NCI-H2107 (cell line): Measurements from ENCODE around the gene LHFPL2.

ENCODE experiments used
- DNase-seq: peaks from one replicate; lab custom pipeline; 2025; lab: John Stamatoyannopoulos, UW

Gene LHFPL2

GRCh38 chr5:78544561-78545201 lies 103.9 kb downstream of the LHFPL2 start:
- no peak for DNase-seq

GRCh38 chr5:78543916-78544315 lies 104.7 kb downstream of the LHFPL2 start:
- no peak for DNase-seq

DNA sequence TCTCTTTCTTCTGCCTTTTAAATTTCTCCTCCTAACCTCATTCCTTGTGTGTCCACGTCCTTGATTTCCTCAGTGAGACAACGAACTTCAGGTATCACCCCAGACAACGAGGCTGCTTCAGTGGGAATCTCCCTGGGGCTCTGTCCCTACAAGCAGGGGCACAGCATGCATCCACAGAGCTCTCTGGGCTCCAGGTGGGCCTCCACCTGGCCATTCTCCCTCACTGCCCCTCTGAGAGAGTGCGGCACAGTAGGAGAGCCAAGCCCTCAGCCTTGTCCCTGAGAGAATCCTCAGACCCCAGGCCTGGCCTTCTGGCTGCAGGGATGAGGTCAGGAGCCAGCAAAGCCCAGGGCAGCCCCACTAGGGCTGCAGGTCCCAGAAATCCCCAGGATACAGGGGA lies 105.3 kb downstream of the LHFPL2 start:
- no peak for DNase-seq

- no peak for DNase-seq
Observed at GRCh38 chr5:78542321-78542840, 106.2 kb downstream of the LHFPL2 start.

DNA sequence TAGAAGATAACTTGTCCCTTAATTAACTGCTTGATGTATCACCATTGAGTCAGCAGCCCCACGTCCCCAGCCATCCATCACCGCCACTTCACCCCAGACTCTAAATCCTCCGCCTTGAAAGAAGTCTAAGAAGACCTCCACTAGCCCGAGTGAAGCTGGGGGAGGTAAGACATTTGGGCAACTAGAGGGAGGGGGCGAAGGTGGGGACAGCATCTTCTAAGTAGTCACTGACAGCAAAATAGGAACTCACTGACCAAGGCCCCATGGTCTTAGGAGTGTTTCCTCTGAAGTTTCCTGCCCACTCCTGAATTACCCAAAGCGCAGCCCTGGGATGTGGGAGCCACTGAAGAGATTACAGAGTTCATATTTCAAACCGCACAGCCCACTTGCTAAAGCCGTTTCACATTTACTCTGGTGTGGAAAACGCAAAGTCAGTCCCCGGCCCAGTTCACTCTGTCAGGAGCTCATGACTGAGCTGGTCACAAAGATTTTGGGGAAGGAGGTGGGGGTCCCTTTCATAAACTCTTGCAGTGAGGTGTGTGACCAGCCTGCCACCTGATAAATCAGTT lies 107.4 kb downstream of the LHFPL2 start:
- no peak for DNase-seq

GRCh38 chr5:78540335-78541085 lies 108.1 kb downstream of the LHFPL2 start:
- DNase-seq, result no peak

DNA sequence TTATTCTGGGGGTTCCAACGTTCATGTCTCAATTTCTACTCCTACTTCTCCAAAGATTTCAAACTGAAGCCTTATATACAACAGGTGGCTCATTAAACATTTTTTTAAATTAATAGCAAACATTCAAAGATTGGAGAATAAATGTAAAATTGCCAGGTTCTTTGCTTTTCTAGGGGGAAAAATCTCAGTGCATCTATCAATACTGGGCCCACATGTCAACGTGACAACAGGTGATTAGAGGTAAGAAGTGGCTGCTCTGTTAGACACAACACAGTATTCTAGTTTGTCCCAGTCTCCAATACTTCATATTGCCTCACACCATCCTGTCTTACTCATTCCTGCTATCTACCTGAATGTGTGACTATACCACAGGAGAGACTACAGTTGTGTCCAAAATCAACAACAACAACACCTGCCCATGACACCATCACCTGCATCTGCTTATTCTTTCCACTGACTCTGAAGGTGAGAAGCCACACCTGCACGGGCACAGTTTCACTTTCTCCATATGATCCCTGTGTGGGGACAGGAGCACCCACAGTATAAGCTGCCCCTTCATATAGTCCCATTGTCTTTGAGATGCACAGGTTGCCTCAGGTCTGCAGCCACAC lies 110.2 kb downstream of the LHFPL2 start:
- DNase-seq, result no peak

DNA sequence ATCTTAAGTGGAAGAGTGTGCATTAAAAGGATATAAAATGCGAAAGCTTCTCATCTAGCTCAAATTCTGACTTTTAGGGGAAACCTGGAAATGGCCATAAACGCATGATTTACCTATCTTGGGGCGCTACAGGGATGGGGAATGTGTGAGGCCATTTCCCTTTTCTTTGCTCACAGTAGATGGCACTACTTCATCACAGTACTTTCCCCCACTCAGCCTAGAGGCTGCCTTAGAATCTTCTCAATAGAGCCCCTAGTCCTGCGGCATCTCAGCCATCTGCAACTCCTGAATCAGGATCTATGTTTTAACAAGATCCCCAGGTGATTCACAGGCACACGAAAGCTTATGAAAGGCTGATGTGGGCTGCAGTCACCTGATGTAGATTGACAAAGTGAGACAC lies 110.8 kb downstream of the LHFPL2 start:
- DNase-seq, result no peak

- DNase-seq, result no peak
Observed at GRCh38 chr5:78537411-78537810, 111.2 kb downstream of the LHFPL2 start.

GRCh38 chr5:78536661-78537196 lies 111.8 kb downstream of the LHFPL2 start:
- no peak for DNase-seq

- DNase-seq, result no peak
Observed at GRCh38 chr5:78534905-78535200, 113.7 kb downstream of the LHFPL2 start.

DNA sequence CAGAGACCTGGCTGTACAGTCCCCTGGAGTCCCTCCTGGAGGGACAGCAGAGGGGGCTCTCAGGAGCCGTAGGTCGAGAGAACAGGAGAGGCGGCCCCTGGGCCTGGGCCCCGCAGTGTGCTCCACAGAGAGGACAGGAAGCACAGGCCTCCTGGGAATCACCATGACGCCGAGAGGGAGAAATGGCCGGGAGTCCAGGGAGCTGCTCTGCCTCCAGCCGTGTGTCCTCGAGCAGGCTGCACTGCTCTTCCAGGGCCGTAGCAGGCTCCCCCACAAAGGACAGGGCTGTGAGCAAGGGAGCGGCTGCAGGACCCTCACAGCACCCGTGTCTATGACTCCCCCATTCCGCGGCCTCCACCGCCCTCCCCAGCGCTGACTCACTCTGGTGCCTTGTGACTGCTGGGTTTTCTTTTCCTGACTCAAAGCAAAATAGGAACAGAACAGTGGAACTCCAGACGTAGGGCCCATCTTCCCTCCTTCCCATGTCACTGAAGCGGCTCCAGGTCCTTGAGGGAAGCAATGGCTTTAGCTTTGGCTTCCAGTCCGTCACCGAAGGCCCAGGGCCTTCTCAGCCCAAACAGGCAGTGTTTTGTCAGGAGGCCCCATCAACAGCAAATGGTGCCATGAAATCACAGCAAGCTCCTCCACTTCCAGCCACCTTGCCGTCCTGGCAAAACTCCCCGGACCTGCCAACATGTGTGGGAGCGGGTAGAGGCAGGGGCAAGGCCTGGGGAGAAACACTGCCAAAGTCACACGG lies 114.2 kb downstream of the LHFPL2 start:
- no peak for DNase-seq

DNA sequence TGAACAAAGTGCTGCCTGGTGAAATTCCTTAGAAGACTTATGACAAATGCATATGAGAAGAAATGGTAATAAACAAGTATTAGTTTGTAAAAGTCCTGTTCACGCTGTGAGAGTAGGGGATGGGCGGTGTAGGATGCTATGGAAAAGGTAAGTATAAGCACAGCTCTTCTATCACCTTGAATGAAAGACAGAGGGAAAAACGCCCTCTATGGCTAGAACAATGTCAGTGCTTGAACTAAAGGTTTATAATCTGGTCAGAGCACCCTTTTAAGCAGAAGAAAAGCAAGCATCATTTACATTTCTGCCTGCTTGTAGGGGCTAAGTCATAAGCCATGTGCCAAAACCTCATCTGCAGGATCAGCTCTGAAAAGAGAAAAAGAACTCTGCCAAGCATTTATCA lies 115.2 kb downstream of the LHFPL2 start:
- no peak for DNase-seq

DNA sequence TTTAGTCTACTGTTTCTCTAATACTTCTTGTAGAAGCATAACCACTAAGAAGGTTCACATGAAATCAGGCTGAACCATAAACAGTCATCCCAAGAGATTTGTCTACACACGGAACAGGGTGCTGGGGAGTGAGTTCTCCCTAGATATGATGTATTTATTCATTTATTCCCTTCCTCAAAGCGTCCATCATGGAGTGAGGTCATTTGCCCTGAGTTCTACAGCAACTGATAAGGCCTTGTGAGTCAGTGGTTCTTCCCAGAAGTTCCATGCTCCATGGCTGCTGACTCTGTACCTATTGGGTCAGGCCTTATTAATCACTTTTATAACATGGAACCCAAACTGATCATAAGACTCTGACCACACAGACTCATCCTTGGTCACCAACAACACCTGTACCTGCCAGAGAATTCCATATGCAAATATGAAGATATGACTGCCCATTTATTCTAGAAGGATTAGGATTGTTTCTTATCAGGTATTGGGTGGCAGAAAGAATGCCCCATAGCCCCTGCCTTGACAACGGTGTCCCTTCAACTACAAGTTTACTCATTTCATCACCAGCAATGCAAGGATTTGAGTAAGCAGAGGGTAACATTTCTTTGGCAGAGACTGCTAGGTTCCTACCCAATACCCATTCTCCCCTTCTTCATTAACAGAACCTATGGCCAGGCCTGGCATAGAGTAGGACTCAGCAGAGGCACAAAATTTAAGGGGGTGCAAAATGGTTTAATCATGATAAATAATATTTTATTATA lies 118.1 kb downstream of the LHFPL2 start:
- DNase-seq, result no peak

DNA sequence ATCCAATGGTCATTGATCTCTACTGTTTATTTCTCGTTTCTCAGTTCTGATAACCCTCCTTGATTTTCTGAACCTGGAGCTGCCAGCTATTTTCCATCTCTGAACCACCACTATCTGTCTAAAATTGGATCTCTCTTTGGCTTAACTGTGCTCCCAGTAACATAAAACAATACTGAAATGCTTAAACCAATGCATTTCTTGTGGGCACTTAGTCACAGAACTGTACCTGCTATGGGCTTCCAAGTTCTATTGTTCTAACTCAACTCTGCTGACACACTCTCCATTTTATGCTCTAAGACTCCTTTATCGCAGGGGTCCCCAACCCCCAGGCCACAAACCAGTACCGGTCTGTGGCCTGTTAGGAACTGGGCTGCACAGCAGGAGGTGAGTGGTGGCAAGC lies 120.6 kb downstream of the LHFPL2 start:
- no peak for DNase-seq

DNA sequence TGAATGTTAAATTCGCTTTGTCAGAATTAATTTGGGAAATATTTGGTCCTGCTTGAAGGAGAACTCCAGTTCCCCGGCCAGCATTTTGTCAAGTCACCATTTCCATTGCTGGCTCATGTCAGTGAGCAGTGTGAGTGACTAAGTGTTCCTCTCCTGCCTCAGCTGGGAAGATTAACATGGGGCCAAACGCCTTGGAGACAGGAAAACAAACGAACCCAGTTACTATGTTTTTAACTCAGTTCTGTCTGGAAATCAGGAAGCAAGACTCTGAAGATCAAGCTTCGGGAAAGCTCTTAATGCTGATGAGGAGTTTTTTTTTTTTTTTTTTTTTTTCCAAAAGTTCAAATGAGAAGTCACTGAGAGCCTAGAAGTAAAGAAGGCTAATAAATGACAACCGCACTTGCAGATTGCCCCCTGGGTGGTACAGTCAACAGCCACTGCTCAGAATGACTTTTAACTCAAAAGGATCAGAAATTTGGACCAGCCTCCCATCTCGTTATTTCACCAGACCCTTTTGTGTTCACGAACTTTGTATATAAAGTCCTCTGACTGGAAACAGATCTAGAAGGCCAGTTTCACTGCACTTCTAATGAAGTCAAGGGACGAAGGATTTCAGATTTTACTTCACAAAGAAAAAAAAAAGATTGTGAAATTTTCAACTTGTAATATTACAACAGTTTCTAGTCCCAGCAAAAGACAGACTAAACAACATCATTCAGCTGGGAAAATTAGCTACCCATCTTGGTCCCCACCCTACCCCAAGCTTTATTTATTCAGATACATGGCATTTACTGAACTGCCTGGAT lies 121.3 kb downstream of the LHFPL2 start:
- no peak for DNase-seq

DNA sequence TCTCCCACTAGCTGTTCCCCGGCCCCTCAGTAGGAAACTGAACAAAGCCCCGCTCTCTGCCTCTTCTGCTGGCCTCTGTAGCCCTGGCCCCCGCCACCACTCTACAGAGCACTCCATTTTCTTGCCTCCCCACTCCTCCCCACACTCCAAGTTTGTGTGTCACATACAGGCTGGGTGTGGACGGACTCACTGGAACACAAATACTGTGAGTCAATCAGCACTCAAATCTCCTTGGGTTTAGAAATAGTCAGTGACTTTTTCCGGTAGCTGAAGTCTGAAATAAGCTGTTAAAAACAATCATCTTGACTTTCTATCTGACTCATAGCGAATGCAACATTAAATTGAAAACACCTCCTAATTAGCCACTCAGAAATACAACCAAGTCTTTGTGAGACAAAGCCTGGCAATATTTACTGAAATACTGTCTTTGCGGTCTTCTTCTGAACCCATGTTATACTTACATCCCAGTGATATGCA lies 122.5 kb downstream of the LHFPL2 start:
- DNase-seq, result no peak

- DNase-seq, result no peak
Observed at GRCh38 chr5:78523314-78524193, 125.0 kb downstream of the LHFPL2 start.
